GM12878 (cell line): Measurements from ENCODE around the gene RTN4R. TPM values are rescaled to one million over a fixed set of nuclear protein-coding genes. Genes with fewer than 3 reads are reported as not detected.
"Not testable (repeated sequence)": the region's sequence is repeated elsewhere in the genome, so short reads cannot be mapped to it uniquely, and the experiment has no call there.

Experiments
- ATAC-seq: fragments of 200-7000 bp; cut with Tn5 transposase; 3 replicates; pipeline ENCODE4 v1.9.1; 2020; ENCODE audit warnings: mild to moderate bottlenecking, moderate library complexity
- BruUV-seq: library from RNA; stranded (reverse); fragments of 400-500 nt; replicated peaks from 2 replicates; lab custom pipeline; 2021; lab: Mats Ljungman, UMichigan
- CTCF ChIA-PET: fragments of 300-600 bp; sonication (Branson Sonifier 250); formaldehyde crosslinking; extraction: SDS; loops from one replicate; lab custom pipeline; 2021; ENCODE audit warnings: inconsistent platforms; lab: Yijun Ruan, JAX
- POLR2A ChIA-PET: fragments of 350-600 bp; formaldehyde crosslinking; extraction: SDS; loops from one replicate; lab custom pipeline; 2021; ENCODE audit warnings: inconsistent platforms; lab: Charles Lee
- RAD21 ChIA-PET: fragments of 300-600 bp; sonication (Branson Sonifier 250); formaldehyde crosslinking; loops from one replicate; lab custom pipeline; 2023; ENCODE audit warnings: antibody characterized with exemption; ENCODE audit not compliant: unreplicated experiment; lab: Charles Lee
- SMC1A ChIA-PET: fragments of 300-600 bp; sonication (Branson Sonifier 250); formaldehyde crosslinking; loops from one replicate; lab custom pipeline; 2023; ENCODE audit not compliant: unreplicated experiment, uncharacterized antibody; lab: Charles Lee
- DNase-seq: peaks from one replicate; pipeline ENCODE4 v3.0.0-alpha.2; 2011; ENCODE audit warnings: low read depth, low spot score
- FAIRE-seq: peaks from 3 replicates; lab custom pipeline; 2011; peaks lifted over from hg19 to GRCh38; lab: Jason Lieb, UNC
- H2AFZ ChIP-seq: 2 replicates; pipeline ENCODE4 v1.6.0; 2011; ENCODE audit warnings: low read depth, low read length, control low read depth; ENCODE audit not compliant: control insufficient read depth
- H3K27ac ChIP-seq: 2 replicates; pipeline ENCODE4 v1.5.1; 2011; ENCODE audit warnings: control low read depth; ENCODE audit not compliant: control insufficient read depth, insufficient read depth
- H3K27me3 ChIP-seq, 2 experiments: replicated peaks in 1 of 2; 2 replicates each; pipeline versions ENCODE4 v1.6.0 to v1.6.1; 2011; ENCODE audit warnings: low read length in 1 of 2; ENCODE audit not compliant: control insufficient read depth in 2 of 2, insufficient read depth in 2 of 2
- H3K36me3 ChIP-seq, 2 experiments: 2 replicates each; pipeline ENCODE4 v1.5.1; 2011; ENCODE audit warnings: low read length in 1 of 2; ENCODE audit not compliant: control insufficient read depth in 2 of 2, insufficient read depth in 2 of 2
- H3K4me1 ChIP-seq: 2 replicates; pipeline ENCODE4 v1.6.1; 2011; ENCODE audit warnings: mild to moderate bottlenecking, low read length, moderate library complexity, mixed read lengths; ENCODE audit not compliant: control insufficient read depth, insufficient read depth
- H3K4me2 ChIP-seq: 2 replicates; pipeline ENCODE4 v1.6.0; 2011; ENCODE audit warnings: control low read depth; ENCODE audit not compliant: control insufficient read depth, insufficient read depth
- H3K4me3 ChIP-seq: fragments of 200-600 bp; sonication (generic); 2 replicates; pipeline ENCODE4 v1.5.1; 2016
- H3K79me2 ChIP-seq: 2 replicates; pipeline ENCODE4 v1.6.0; 2011; ENCODE audit warnings: low read length; ENCODE audit not compliant: control insufficient read depth, insufficient read depth
- H3K9ac ChIP-seq: 2 replicates; pipeline ENCODE4 v1.8.0; 2011; ENCODE audit warnings: low read length, control low read depth, mixed read lengths; ENCODE audit not compliant: control insufficient read depth, insufficient read depth
- H3K9me3 ChIP-seq: replicated peaks from 3 replicates; pipeline ENCODE4 v1.5.1; 2011; ENCODE audit warnings: mild to moderate bottlenecking, low read length; ENCODE audit not compliant: control insufficient read depth, insufficient read depth
- H4K20me1 ChIP-seq: 2 replicates; pipeline ENCODE4 v1.6.0; 2011; ENCODE audit not compliant: control insufficient read depth, insufficient read depth
- BRCA1 ChIP-seq: IDR thresholded peaks from 2 replicates; pipeline ENCODE4 v1.6.1; 2011; ENCODE audit warnings: low read depth, low read length, improper control_type of control experiment
- ESRRA ChIP-seq: IDR thresholded peaks from 2 replicates; pipeline ENCODE4 v1.6.1; 2012; ENCODE audit warnings: mild to moderate bottlenecking, low read length, improper control_type of control experiment
- KDM1A ChIP-seq: fragments of 200-600 bp; sonication (generic); IDR thresholded peaks from 2 replicates; pipeline ENCODE4 v1.6.1; 2016; ENCODE audit warnings: borderline replicate concordance
- NFYA ChIP-seq: IDR thresholded peaks from 2 replicates; pipeline ENCODE4 v1.6.1; 2011; ENCODE audit warnings: low read depth, mild to moderate bottlenecking, low read length, improper control_type of control experiment, borderline replicate concordance
- RFX5 ChIP-seq: IDR thresholded peaks from 2 replicates; pipeline ENCODE4 v1.6.1; 2011; ENCODE audit warnings: low read depth, low read length, improper control_type of control experiment
- SIX5 ChIP-seq: IDR thresholded peaks from 2 replicates; pipeline ENCODE4 v1.6.1; 2011; ENCODE audit warnings: mild to moderate bottlenecking, low read depth, low read length, moderate library complexity; ENCODE audit not compliant: severe bottlenecking
- SMC3 ChIP-seq: IDR thresholded peaks from 2 replicates; pipeline ENCODE4 v1.6.1; 2011; ENCODE audit warnings: low read length, improper control_type of control experiment, borderline replicate concordance
- TCF12 ChIP-seq: IDR thresholded peaks from 2 replicates; pipeline ENCODE4 v1.6.1; 2011; ENCODE audit warnings: low read depth, mild to moderate bottlenecking, low read length
- USF1 ChIP-seq: IDR thresholded peaks from 2 replicates; pipeline ENCODE4 v1.6.1; 2011; ENCODE audit warnings: borderline replicate concordance, low read depth, mild to moderate bottlenecking, moderate library complexity, mixed read lengths, low read length; ENCODE audit not compliant: insufficient read depth; ENCODE audit errors: extremely low read length
- WRNIP1 ChIP-seq: IDR thresholded peaks from 2 replicates; pipeline ENCODE4 v1.6.1; 2011; ENCODE audit warnings: low read depth, low read length, improper control_type of control experiment, borderline replicate concordance
- WGBS: methylation state at CpG from one replicate; pipeline ENCODE4 v1.1.6; 2016; ENCODE audit warnings: low lambda C conversion rate; ENCODE audit not compliant: insufficient replicate concordance, insufficient coverage; ENCODE audit errors: missing lambda C conversion rate; 5-methylcytosine and 5-hydroxymethylcytosine counted together
- in situ Hi-C: fragments of 300-500 bp; cut with MboI; formaldehyde crosslinking; loops from 9 replicates; pipeline ENCODE4 v1.14.3; 2018; ENCODE audit warnings: mixed read lengths
- intact Hi-C: fragments of 100-400 bp; cut with micrococcal nuclease; formaldehyde crosslinking; loops from one replicate; pipeline ENCODE4 v1.14.2; 2022; ENCODE audit not compliant: unreplicated experiment
- polyA plus RNA-seq, 11 experiments: library from polyadenylated mRNA; depleted of rRNA in 4 of 11; unstranded in 6 of 11; stranded (reverse) in 5 of 11; fragments of >200 nt; fragmentation: Nextera tagmentation in 4 of 11; fragmentation: Illumina TruSeq in 1 of 11; extraction: Ambion mirVana in 4 of 11; extraction: Trizol in 1 of 11; gene quantifications; 1 replicate in 1 of 11; 2 replicates in 10 of 11; pipeline versions ENCODE4 v1.2.1 to v1.2.3, GENCODE V29; 2011 to 2016; ENCODE audit warnings: inconsistent platforms in 2 of 11, missing spikeins in 2 of 11, low read depth in 1 of 11
- total RNA-seq, 4 experiments: library from RNA; depleted of rRNA in 3 of 4; stranded (reverse); fragments of >200 nt in 3 of 4; fragmentation: Illumina TruSeq in 1 of 4; extraction: Trizol in 1 of 4; gene quantifications; 2 replicates each; pipeline versions ENCODE4 v1.2.1 to v1.2.3, GENCODE V29; 2013 to 2021
- TF ChIP-seq, protein P1 (sequence below): fragments of 450-650 bp; IDR thresholded peaks from 2 replicates; pipeline ENCODE4 v1.6.1; 2017; ENCODE audit warnings: low read depth, mild to moderate bottlenecking, moderate library complexity

RTN4R gene
- total and polyA plus RNA-seq, 10 of the 15 experiments (the other 5 are each of a cell fraction or from before 2014, with no cell fraction given) = 0.03 to 1.0 (median 0.60) TPM; not detected in 2

DNA sequence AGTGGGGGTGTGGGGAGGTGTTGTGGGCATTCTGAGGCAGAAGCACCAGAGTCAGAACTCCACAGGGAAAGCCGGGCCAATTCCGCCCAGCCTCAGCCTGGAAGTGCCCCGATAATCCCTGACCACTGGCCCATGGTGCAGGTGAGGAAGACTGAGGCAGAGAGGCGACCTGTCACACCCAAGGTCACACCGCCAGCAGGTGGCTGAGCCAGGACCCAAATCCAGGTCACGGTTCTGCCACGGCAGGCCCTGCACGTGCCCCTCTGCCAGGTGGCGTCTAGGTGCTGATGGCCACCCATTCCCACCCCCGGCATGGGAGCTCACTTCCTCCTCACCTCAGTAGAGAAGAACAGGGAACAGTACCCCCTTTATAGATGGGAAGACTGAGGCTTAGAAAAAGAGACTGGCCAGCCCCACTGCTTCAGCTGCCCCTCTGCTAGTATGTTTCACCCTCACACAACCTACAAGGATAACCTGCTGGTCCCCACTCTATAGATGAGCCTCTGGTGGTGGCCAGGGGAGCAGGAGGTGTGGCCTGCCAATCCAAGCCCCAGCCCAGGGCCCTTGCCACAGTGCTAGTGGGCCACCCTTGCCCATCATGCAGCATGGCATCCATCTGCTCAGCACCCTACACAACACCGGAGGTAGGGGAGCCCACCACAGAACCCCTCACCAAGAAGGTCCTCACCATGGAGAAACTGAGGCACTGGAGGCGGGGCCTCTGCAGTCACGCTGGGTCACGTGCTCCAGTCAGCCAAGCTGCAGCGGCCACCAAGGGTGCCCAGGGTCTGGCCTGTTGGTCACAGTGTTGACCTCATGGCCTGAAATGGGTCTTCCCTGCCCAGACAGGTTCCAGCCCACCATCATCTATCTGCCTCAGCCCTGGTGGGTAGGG lies 2.1 kb downstream of the RTN4R start:
- H3K4me2 ChIP-seq, H3K27ac ChIP-seq, H3K79me2 ChIP-seq, POLR2A ChIA-PET, H3K9ac ChIP-seq, H3K4me3 ChIP-seq, H2AFZ ChIP-seq, H4K20me1 ChIP-seq, BruUV-seq, DNase-seq, SMC1A ChIA-PET, H3K27me3 ChIP-seq, ATAC-seq, H3K36me3 ChIP-seq, H3K4me1 ChIP-seq, H3K9me3 ChIP-seq, CTCF ChIA-PET: not testable (repeated sequence)
- RAD21 ChIA-PET = interaction anchor here (1.2 kb wide), 1 partner anchor 20 kb away, joined by 3 read pairs; no protein-coding TSS in a partner anchor
- peak; percentile 56 for FAIRE-seq
- in situ Hi-C loops (loop anchor here (10.0 kb wide), 1 partner anchor 111 kb away; the partner anchor contains the start of gene CCDC188), intact Hi-C loops (loop anchor here (5.0 kb wide), 1 partner anchor 109 kb away; no protein-coding TSS in a partner anchor)
- WGBS = 30% methylated on average over 14 of the region's 15 CpGs

- Histone ChIP-seq H3K4me1 (no peaks in the 10 kb centered on the region), H3K9me3 (no peaks in the 10 kb centered on the region), H3K27me3 (no peaks in the 10 kb centered on the region; a peak in 1 of 4 replicates), H3K36me3 (no peaks in the 10 kb centered on the region), H3K27ac (no peak overlapping the region), H3K9ac (no peak overlapping the region), H4K20me1 (no peaks in the 10 kb centered on the region), H2AFZ (no peak overlapping the region), H3K79me2 (no peaks in the 10 kb centered on the region), H3K4me3 (no peak overlapping the region), H3K4me2 (no peak overlapping the region)
- ChIA-PET SMC1A (no interaction called here), RAD21 (interaction anchor here (1.2 kb wide), 1 partner anchor 19 kb away, joined by 3 read pairs; no protein-coding TSS in a partner anchor), POLR2A (no interaction called here), CTCF (no interaction called here)
- DNase-seq (no peak), FAIRE-seq (no peak), ATAC-seq (no peak)
- in situ Hi-C loops = loop anchor here (5.0 to 10.0 kb wide), 2 partner anchors 48 to 110 kb away; partner anchors contain the start of gene CCDC188
- no TSS peak for BruUV-seq
- intact Hi-C loops = loop anchor here (5.0 kb wide), 1 partner anchor 108 kb away; no protein-coding TSS in a partner anchor
- 26% methylated on average over 20 of the region's 21 CpGs for WGBS
- TF ChIP-seq USF1 = no peak
- no peak for TF ChIP-seq WRNIP1
- no peak for TF ChIP-seq RFX5
- TF ChIP-seq, protein P1, sequence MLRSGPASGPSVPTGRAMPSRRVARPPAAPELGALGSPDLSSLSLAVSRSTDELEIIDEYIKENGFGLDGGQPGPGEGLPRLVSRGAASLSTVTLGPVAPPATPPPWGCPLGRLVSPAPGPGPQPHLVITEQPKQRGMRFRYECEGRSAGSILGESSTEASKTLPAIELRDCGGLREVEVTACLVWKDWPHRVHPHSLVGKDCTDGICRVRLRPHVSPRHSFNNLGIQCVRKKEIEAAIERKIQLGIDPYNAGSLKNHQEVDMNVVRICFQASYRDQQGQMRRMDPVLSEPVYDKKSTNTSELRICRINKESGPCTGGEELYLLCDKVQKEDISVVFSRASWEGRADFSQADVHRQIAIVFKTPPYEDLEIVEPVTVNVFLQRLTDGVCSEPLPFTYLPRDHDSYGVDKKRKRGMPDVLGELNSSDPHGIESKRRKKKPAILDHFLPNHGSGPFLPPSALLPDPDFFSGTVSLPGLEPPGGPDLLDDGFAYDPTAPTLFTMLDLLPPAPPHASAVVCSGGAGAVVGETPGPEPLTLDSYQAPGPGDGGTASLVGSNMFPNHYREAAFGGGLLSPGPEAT = no peak
- no peak for TF ChIP-seq BRCA1
- no peak for TF ChIP-seq KDM1A
- TF ChIP-seq SIX5 = no peak
- no peak for TF ChIP-seq ESRRA
- no peak for TF ChIP-seq SMC3
- TF ChIP-seq NFYA = no peak
- no peak for TF ChIP-seq TCF12
Observed at GRCh38 chr22:20264614-20265452, 3.3 kb downstream of the RTN4R start.
